Measurements from ENCODE around the gene APBA3.

The APBA3 gene

GRCh38 chr19:3745363-3746045 is 16.0 kb downstream of the APBA3 start:
- no peak for DNase-seq

- DNase-seq: peak; percentile 63
Measured at GRCh38 chr19:3743486-3743885, 18.0 kb downstream of the APBA3 start.

GRCh38 chr19:3740431-3740830 is 21.1 kb downstream of the APBA3 start:
- DNase-seq: no peak

DNA sequence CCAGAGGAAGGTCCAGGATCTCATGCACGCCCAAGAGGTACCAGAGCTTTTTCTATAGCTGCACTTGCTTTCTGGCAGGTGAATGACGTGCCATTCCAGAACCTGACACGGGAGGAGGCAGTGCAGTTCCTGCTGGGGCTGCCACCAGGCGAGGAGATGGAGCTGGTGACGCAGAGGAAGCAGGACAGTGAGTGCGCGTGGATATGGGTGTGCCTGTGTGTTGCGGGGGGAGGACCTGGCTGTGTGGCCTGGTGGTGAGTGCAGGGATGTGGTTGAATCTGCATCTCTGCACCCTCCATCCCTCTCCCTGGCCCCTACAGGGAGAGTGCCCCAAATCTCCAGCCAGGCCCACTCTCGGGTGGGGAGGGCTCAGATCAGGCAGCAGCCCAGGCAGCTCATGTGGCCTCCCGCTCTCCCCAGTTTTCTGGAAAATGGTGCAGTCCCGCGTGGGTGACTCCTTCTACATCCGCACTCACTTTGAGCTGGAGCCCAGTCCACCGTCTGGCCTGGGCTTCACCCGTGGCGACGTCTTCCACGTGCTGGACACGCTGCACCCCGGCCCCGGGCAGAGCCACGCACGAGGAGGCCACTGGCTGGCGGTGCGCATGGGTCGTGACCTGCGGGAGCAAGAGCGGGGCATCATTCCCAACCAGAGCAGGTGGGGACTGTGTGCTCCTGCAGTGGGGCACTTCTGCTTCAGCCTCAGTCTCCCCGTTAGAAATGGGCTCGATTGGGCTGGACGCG is 22.8 kb downstream of the APBA3 start:
- no peak for DNase-seq

- no peak for DNase-seq
Measured at GRCh38 chr19:3737487-3738205, 23.8 kb downstream of the APBA3 start.

DNA sequence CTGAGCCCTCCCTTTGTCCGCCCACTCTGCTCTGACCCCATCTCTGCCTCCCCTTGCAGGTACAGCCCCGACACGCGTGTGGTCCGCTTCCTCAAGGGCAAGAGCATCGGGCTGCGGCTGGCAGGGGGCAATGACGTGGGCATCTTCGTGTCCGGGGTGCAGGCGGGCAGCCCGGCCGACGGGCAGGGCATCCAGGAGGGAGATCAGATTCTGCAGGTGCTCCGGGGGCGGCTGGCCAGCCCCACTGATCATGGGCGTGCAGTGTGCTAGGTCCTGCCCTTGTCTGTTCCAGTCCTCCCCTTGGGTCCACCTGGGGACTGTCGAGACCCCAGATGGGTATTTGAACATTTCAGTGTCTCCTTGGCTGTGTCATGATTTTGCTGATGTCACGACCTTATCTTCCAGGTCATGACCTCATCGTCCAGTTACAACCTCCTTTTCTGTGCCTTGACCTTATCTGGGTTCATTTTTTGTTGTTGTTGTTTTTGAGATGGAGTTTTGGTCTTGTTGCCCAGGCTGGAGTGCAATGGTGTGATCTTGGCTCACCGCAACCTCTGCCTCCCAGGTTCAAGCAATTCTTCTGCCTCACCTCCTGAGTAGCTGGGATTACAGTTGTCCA is 25.3 kb downstream of the APBA3 start:
- DNase-seq: no peak

DNA sequence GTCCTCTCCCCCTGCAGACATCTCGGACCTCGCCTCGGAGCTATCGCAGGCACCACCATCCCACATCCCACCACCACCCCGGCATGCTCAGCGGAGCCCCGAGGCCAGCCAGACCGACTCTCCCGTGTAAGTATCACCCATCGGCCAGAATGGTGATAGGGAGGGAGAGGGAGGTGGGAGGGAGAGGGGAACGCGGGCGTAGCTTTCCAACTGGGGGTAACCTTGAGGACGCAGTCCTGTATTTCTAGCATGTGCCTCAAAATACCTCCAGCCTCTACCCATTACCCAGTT is 27.2 kb downstream of the APBA3 start:
- no peak for DNase-seq

DNA sequence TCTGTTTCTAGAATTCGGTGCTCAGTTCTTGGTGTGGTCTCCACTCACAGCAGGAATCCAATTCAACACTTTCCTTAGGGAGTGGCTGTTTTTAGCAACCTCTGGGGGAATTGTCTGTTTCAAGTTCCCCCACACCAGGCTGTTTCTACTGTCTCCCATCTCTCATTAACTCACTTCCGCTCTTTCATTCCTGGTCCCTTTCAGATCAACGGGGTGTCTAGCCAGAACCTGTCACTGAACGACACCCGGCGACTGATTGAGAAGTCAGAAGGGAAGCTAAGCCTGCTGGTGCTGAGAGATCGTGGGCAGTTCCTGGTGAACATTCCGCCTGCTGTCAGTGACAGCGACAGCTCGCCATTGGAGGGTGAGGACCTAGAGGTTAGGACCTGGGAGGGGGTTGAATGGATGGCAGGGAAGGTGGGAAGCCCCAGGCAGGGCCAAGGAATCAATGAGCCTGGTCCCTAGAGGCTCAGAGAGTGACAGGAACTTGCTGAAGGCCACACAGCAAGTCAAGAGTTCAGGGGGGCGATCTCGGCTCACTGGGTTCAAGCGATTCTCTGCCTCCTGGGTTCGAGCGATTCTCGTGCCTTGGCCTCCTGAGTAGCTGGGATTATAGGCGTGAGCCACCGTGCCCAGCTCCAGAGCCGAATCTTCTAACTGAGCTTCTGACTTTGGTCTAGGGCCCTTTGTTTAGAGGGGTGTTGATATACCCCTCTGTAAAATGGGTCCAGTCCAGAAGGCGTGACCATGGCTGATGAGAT is 27.8 kb downstream of the APBA3 start:
- no peak for DNase-seq

GRCh38 chr19:3732108-3732507 is 29.4 kb downstream of the APBA3 start:
- DNase-seq: no peak

- DNase-seq: no peak
Measured at GRCh38 chr19:3730457-3730958, 31.0 kb downstream of the APBA3 start.

- no peak for DNase-seq
Measured at GRCh38 chr19:3725640-3726310, 35.7 kb downstream of the APBA3 start.

GRCh38 chr19:3725121-3725520 is 36.4 kb downstream of the APBA3 start:
- no peak for DNase-seq

GRCh38 chr19:3723883-3724282 is 37.6 kb downstream of the APBA3 start:
- no peak for DNase-seq

DNA sequence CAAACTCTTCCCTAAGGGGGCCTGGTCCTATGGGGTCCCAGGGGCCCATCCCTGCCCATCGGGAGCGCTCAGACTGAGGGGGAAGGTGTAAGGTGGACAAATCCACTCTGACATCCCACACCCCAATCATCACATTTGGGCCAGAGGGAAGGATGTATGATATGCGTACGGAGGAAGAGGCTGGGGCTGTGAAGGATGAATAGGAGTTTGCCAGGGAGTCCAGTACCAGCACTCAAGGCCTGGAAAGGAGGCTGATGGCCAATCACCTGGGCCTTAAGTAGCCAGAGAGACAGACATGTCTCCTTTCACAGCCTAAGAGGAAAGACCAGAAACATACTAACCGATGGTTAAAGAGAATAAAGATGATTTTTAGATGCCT is 38.4 kb downstream of the APBA3 start:
- no peak for DNase-seq

GRCh38 chr19:3722443-3723109 is 38.9 kb downstream of the APBA3 start:
- no peak for DNase-seq

- DNase-seq: no peak
Measured at GRCh38 chr19:3721887-3722442, 39.5 kb downstream of the APBA3 start.

- peak; percentile 80 for DNase-seq
Measured at GRCh38 chr19:3721131-3721886, 40.2 kb downstream of the APBA3 start.

- no peak for DNase-seq
Measured at GRCh38 chr19:3720349-3720917, 41.1 kb downstream of the APBA3 start.

GRCh38 chr19:3719868-3720267 is 41.6 kb downstream of the APBA3 start:
- DNase-seq: no peak

GRCh38 chr19:3716147-3716668 is 45.3 kb downstream of the APBA3 start:
- no peak for DNase-seq
